ENCODE results near the gene ME3. TPM values are rescaled to one million over a fixed set of nuclear protein-coding genes. Genes with fewer than 3 reads are reported as not detected.

Gene ME3
- total RNA-seq, 1 donor from 2014 or later, result 34.2 TPM

DNA sequence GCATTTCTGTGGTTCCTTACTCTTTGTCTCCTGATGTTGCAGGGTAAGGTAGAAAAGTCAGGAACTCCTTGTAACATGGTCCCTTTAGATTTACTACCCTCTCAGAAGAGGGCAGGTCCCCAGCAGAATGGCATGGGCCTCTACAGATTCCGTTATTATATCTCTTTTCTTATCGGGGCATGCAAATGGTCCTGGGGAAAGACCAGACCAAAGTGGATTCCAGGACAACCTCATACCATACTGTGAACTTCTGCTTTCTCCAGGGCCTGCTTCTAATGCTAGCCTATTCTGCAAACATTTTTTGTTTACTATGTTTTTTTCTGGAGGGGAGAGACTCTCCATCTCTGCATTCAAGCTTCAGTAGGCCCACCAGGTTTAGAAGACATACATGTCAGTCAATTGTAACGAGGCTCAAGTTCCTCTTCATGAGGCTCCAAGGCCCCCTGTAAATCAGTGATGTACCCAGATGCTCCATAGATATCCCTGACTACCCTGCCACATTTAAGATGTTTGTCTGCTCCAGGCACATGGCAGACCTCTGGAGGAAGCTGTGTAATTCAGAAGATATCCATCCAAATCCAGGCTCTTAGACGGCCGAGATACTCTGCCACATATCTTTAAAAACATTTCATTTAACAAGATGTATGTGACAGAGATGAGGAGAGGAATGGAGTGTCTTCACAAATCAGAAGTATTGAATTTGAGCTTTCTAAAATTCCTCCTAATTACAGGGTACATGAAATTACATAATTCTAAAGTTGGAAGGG is 8.5 kb upstream of the ME3 start:
- H3K36me3 ChIP-seq, result no peaks in the 10 kb centered on the region
- DNase-seq (ENCODE audit: low spot score in 2 of 2), result no peak
- intact Hi-C loops (cut with DNase I), result no loop called here
- no peaks in the 10 kb centered on the region for H3K9me3 ChIP-seq
- peaks cover 4 to 14% of the 10 kb centered on the region in 2 donors for H3K4me1 ChIP-seq
- no peak overlapping the region for H3K4me3 ChIP-seq
- H3K27ac ChIP-seq, result peak overlapping the region; percentile 72 to 73
- TF ChIP-seq, protein P1, sequence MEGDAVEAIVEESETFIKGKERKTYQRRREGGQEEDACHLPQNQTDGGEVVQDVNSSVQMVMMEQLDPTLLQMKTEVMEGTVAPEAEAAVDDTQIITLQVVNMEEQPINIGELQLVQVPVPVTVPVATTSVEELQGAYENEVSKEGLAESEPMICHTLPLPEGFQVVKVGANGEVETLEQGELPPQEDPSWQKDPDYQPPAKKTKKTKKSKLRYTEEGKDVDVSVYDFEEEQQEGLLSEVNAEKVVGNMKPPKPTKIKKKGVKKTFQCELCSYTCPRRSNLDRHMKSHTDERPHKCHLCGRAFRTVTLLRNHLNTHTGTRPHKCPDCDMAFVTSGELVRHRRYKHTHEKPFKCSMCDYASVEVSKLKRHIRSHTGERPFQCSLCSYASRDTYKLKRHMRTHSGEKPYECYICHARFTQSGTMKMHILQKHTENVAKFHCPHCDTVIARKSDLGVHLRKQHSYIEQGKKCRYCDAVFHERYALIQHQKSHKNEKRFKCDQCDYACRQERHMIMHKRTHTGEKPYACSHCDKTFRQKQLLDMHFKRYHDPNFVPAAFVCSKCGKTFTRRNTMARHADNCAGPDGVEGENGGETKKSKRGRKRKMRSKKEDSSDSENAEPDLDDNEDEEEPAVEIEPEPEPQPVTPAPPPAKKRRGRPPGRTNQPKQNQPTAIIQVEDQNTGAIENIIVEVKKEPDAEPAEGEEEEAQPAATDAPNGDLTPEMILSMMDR (IDR thresholded peaks at IDR 0.05), result no peak
- no peaks in the 10 kb centered on the region for H3K27me3 ChIP-seq

GRCh38 chr11:86678823-86679222 is 6.4 kb upstream of the ME3 start:
- no peak for DNase-seq (ENCODE audit: low spot score in 2 of 2)
- H3K4me3 ChIP-seq, result no peak overlapping the region
- intact Hi-C loops (cut with DNase I), result no loop called here
- no peaks in the 10 kb centered on the region for H3K27me3 ChIP-seq
- no peak overlapping the region for H3K27ac ChIP-seq
- H3K36me3 ChIP-seq, result no peaks in the 10 kb centered on the region
- peaks cover 4 to 16% of the 10 kb centered on the region in 2 donors for H3K4me1 ChIP-seq
- TF ChIP-seq, protein P1 (IDR thresholded peaks at IDR 0.05), result no peak
- H3K9me3 ChIP-seq, result no peaks in the 10 kb centered on the region

GRCh38 chr11:86678296-86678695 is 5.9 kb upstream of the ME3 start:
- TF ChIP-seq, protein P1 (IDR thresholded peaks at IDR 0.05), result no peak
- Histone ChIP-seq H3K9me3 (no peaks in the 10 kb centered on the region), H3K4me1 (peaks cover 4 to 16% of the 10 kb centered on the region in 2 donors), H3K27ac (no peak overlapping the region), H3K27me3 (no peaks in the 10 kb centered on the region), H3K36me3 (no peaks in the 10 kb centered on the region), H3K4me3 (no peak overlapping the region)
- no peak for DNase-seq (ENCODE audit: low spot score in 2 of 2)
- intact Hi-C loops (cut with DNase I), result no loop called here

GRCh38 chr11:86676533-86677154 is 4.2 kb upstream of the ME3 start:
- Histone ChIP-seq H3K27me3 (no peaks in the 10 kb centered on the region), H3K9me3 (no peaks in the 10 kb centered on the region), H3K4me3 (no peak overlapping the region), H3K36me3 (no peaks in the 10 kb centered on the region), H3K27ac (no peak overlapping the region), H3K4me1 (peaks cover 0 to 17% of the 10 kb centered on the region in 2 donors)
- intact Hi-C loops (cut with DNase I), result no loop called here
- no peak for DNase-seq (ENCODE audit: low spot score in 2 of 2)
- TF ChIP-seq, protein P1 (IDR thresholded peaks at IDR 0.05), result peak in 1 of 3 experiments; percentile 18

DNA sequence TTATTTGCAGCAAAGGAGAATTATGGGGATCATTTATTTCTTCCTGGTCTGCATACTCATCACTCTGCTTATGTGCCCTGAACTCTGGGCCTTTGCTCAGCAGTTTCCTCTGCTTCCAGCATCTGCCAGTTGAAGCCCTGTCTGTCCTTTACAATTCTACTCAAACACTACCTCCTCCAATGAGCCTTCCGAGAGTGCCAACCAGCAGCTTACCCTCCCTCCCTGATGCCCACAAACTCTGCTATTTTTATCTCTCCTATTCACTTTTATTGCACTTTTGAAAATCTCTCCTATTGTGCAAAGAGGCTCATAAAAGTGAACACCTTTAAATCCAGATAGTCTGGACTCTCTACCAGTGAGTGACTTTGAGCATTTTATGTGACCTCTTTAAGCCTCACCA is 3.6 kb upstream of the ME3 start:
- Histone ChIP-seq H3K4me3 (no peak overlapping the region), H3K9me3 (no peaks in the 10 kb centered on the region), H3K36me3 (no peaks in the 10 kb centered on the region), H3K27ac (no peak overlapping the region), H3K4me1 (peaks cover 0 to 13% of the 10 kb centered on the region in 2 donors), H3K27me3 (no peaks in the 10 kb centered on the region)
- intact Hi-C loops (cut with DNase I), result no loop called here
- TF ChIP-seq, protein P1 (IDR thresholded peaks at IDR 0.05), result no peak
- no peak for DNase-seq (ENCODE audit: low spot score in 2 of 2)

Measured in ascending aorta (tissue), 2 donors.